Pancreas (tissue), 10 donors: ENCODE results near the gene GRIN2C. TPM values are rescaled to one million over a fixed set of nuclear protein-coding genes. Genes with fewer than 3 reads are reported as not detected.

Experiments used
- ATAC-seq, 4 donors: fragments of 200-7000 bp; cut with Tn5 transposase; one replicate each; pipeline versions ENCODE4 v1.8.0 to v1.9.1; 2020; ENCODE audit warnings: mild to moderate bottlenecking in 4 of 4, moderate library complexity in 4 of 4
- DNase-seq, 6 donors: peaks; one replicate each; pipeline ENCODE4 v3.0.0-alpha.2; 2020
- FAIRE-seq: peaks from 2 replicates; lab custom pipeline; 2012; peaks lifted over from hg19 to GRCh38; lab: Jason Lieb, UNC
- H3K27ac ChIP-seq, 4 donors: fragments of 200-600 bp; sonication (generic); 1 replicate in 3 of 4; 2 replicates in 1 of 4; pipeline versions ENCODE4 v1.5.0 to v1.8.0; 2020
- H3K27me3 ChIP-seq, 4 donors: fragments of 200-600 bp; one replicate each; pipeline ENCODE4 v1.8.0; 2021
- H3K36me3 ChIP-seq, 3 donors: fragments of 200-600 bp; sonication (generic) in 1 of 3; one replicate each; pipeline versions ENCODE4 v1.5.0 to v1.8.0; 2020 to 2021
- H3K4me1 ChIP-seq, 3 donors: fragments of 200-600 bp; one replicate each; pipeline ENCODE4 v1.8.0; 2021
- H3K4me3 ChIP-seq, 4 donors: fragments of 200-600 bp; sonication (generic) in 2 of 4; one replicate each; pipeline versions ENCODE4 v1.5.0 to v1.8.0; 2020 to 2021
- H3K9me3 ChIP-seq, 4 donors: fragments of 200-600 bp; one replicate each; pipeline ENCODE4 v1.8.0; 2021
- WGBS, 2 donors: extraction: QIAGEN DNeasy Blood & Tissue Kit; methylation state at CpG; one replicate each; pipeline ENCODE4 v1.1.7; 2013; 5-methylcytosine and 5-hydroxymethylcytosine counted together
- intact Hi-C, 3 donors: fragments of 100-400 bp; cut with DNase I; formaldehyde crosslinking; loops; one replicate each; pipeline versions ENCODE4 v1.11.1 to v1.14.2; 2022
- polyA plus RNA-seq, 2 donors: library from polyadenylated mRNA; stranded (reverse); fragments of 200-250 nt; gene quantifications; one replicate each; pipeline ENCODE4 v1.2.3, GENCODE V29; 2013
- total RNA-seq, 6 donors: library from RNA; stranded (reverse); fragmentation: NEBNext Ultra II Directional in 4 of 6; extraction: Animal tissue kit (Norgen Biotek cat#: 25700) in 4 of 6; gene quantifications; one replicate each; pipeline versions ENCODE4 v1.2.1 to v1.2.4, GENCODE V29; 2021 to 2023
- TF ChIP-seq, protein P1 (sequence below), 4 donors: fragments of 200-600 bp; sonication (generic) in 3 of 4; IDR thresholded peaks; one replicate each; pipeline versions ENCODE4 v1.5.0 to v1.8.0; 2021; ENCODE audit warnings: antibody characterized with exemption in 4 of 4
- donor health status: healthy with polysubstance abuse.
- donor health status: DM: no; HTN: no; CAD: no; lungs with moderate emphysema.
- donor health status: DM: no; HTN: no; CAD: no.
- donor health status: control.
- donor health status: control.
- donor health status: Bipolar disorder and iron deficiency.
- donor health status: DM: yes; HTN: yes; CAD: no.
- donor health status: DM: no; HTN: no; CAD: no.
- donor health status: DM: no; HTN: no; CAD: no.
- donor health status: DM: yes; HTN: yes; CAD: no.

Gene GRIN2C
- total and polyA plus RNA-seq, 8 donors = 0.03 to 0.15 (median 0.09) TPM; not detected in 3

DNA sequence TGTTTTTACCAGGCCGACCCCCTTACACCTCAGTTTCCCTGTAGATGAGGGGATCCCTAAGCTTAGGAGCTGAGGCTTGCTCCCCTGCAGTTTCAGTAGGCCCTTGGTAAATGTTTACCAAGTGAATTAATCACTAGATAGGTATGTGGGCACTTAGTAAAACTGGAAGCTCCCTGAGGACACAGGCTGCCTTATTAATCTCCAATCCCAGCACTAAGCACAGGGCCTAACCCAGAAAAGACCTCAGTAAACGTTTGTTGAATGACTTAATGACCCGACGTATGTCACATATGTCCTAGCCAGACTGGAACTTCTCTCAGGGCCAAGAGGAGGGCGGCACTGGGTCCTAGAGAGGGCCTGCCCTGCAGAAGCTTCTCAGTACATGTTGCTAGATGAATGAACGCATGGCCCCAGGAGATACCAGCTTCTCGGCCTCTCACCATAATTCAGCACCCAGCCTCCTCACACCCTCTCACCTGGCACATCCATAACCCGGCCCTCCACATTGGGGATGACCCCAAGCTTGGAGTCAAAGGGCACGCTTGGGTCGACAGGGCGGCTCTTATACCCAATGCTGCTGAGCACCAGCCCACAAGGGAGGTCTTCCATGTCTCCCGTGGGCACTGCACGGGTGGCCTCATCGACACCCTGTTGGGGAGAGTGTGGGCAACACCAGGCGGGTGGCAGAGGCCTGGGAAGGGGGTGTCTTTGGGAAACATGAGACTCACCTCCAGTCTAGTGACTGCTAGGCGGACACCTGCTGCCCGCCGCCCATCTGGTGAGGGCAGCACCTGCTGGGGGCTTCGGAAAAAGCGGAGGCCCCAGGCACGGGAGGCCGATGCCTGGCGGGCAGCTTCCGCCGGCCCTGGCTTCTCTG lies 4.0 kb upstream of the GRIN2C start:
- H3K36me3 ChIP-seq = no peaks in the 10 kb centered on the region
- FAIRE-seq (no peak), DNase-seq (no peak), ATAC-seq (no peak)
- TF ChIP-seq, protein P1, sequence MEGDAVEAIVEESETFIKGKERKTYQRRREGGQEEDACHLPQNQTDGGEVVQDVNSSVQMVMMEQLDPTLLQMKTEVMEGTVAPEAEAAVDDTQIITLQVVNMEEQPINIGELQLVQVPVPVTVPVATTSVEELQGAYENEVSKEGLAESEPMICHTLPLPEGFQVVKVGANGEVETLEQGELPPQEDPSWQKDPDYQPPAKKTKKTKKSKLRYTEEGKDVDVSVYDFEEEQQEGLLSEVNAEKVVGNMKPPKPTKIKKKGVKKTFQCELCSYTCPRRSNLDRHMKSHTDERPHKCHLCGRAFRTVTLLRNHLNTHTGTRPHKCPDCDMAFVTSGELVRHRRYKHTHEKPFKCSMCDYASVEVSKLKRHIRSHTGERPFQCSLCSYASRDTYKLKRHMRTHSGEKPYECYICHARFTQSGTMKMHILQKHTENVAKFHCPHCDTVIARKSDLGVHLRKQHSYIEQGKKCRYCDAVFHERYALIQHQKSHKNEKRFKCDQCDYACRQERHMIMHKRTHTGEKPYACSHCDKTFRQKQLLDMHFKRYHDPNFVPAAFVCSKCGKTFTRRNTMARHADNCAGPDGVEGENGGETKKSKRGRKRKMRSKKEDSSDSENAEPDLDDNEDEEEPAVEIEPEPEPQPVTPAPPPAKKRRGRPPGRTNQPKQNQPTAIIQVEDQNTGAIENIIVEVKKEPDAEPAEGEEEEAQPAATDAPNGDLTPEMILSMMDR (IDR thresholded peaks at IDR 0.05) = no peak
- H3K4me3 ChIP-seq = no peak overlapping the region
- H3K9me3 ChIP-seq = no peaks in the 10 kb centered on the region
- peaks cover 0 to 15% (median 5%) of the 10 kb centered on the region in 4 donors for H3K27me3 ChIP-seq
- 84 to 86% methylated on average over 25 of the region's 25 CpGs for WGBS, 2 donors
- intact Hi-C loops = loop anchor here in 2 of 3 donors (5.0 to 10.0 kb wide), 4 partner anchors 66 to 209 kb away; partner anchors contain the start of gene NHERF1 (in 1 of the 2)
- H3K4me1 ChIP-seq = peaks cover 0 to 9% (median 0%) of the 10 kb centered on the region in 3 donors
- H3K27ac ChIP-seq = no peak overlapping the region

- H3K4me1 ChIP-seq = peaks cover 0 to 9% (median 0%) of the 10 kb centered on the region in 3 donors
- TF ChIP-seq, protein P1 (IDR thresholded peaks at IDR 0.05) = no peak
- FAIRE-seq (no peak), ATAC-seq (no peak), DNase-seq (no peak)
- H3K9me3 ChIP-seq = no peaks in the 10 kb centered on the region
- no peak overlapping the region for H3K4me3 ChIP-seq
- H3K36me3 ChIP-seq = no peaks in the 10 kb centered on the region
- H3K27ac ChIP-seq = no peak overlapping the region
- peaks cover 0 to 16% (median 5%) of the 10 kb centered on the region in 4 donors for H3K27me3 ChIP-seq
- intact Hi-C loops = loop anchor here in 2 of 3 donors (5.0 to 10.0 kb wide), 4 partner anchors 66 to 208 kb away; partner anchors contain the start of gene NHERF1 (in 1 of the 2)
- 81 to 83% methylated on average over 6 of the region's 6 CpGs for WGBS, 2 donors
Measured at GRCh38 chr17:74862919-74863318, 3.2 kb upstream of the GRIN2C start.

DNA sequence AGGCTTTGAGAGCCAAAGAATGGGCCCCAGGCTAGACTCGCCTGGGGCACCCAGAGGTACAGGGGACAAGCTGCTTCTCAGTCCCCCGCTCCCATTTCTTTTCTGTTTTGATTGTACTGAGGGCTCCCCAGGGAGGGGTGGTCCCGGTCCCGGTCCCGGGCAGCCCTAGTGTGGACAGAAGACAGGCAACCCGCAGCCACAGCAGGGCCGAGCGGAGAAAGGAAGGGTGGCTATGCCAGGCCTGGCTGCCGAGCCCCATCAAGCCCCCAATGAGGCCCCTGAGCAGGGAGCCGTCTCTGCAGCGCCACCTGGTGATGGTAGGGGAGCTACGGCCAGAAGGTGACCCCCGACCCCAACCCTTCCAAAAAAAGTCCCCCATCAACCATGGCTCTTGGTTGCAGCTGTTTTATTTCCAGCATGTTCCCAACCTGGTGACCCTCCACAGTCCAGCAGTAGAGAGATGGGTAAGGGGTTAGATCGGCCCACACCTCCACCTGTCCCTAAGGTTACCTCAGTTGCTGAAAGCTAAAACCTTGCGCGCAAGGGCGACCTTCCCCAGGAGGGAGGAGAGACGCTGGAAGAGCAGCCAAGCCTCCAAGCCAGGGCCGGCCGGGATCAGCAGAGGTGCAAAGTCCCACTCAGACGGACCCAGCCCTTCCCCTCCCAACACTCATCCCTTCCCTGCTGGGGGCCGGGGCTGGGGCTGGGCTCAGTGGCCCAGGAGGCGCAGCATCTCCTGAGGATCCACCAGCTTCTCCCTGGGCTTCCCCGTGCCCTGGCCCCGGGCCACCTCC lies 2.6 kb upstream of the GRIN2C start:
- Histone ChIP-seq H3K27me3 (peaks cover 0 to 16% (median 5%) of the 10 kb centered on the region in 4 donors), H3K36me3 (no peaks in the 10 kb centered on the region), H3K27ac (no peak overlapping the region), H3K9me3 (no peaks in the 10 kb centered on the region), H3K4me1 (peaks cover 0 to 9% (median 0%) of the 10 kb centered on the region in 3 donors), H3K4me3 (no peak overlapping the region)
- WGBS, 2 donors = 41 to 49% methylated on average over 25 of the region's 25 CpGs
- TF ChIP-seq, protein P1 (IDR thresholded peaks at IDR 0.05) = peak; percentile 28 to 48 (median 38)
- FAIRE-seq (no peak), DNase-seq (peak in 5 of 6 donors; percentile 50 to 87 (median 72)), ATAC-seq (peak; percentile 13 to 75 (median 58))
- intact Hi-C loops = loop anchor here in 2 of 3 donors (5.0 to 10.0 kb wide), 4 partner anchors 65 to 208 kb away; partner anchors contain the start of gene NHERF1 (in 1 of the 2)

DNA sequence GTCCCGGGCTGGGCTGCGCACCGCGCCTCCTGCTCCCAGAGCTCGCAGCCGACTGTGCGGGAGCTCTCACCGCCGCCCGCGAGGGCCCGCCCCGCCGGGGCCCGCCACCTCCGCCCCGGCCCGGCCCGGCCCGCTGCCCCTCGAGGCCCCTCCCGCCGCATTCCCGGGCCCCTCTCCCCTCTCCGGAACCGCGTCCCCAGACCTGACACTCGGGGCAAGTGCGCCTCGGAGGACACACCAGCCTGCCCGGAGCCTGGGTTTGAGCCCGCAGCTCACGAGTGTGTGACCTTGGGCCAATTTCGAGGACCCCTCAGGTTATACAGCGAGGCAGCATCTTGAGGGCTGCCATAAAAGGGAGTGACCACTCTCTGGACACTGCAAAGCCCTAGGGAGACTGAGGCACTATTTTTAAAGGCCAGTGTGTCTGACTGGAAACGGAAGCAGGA lies 2.0 kb upstream of the GRIN2C start:
- ATAC-seq (no peak), DNase-seq (peak in 1 of 6 donors; percentile 76), FAIRE-seq (no peak)
- Histone ChIP-seq H3K36me3 (no peaks in the 10 kb centered on the region), H3K27ac (no peak overlapping the region), H3K27me3 (peaks cover 0 to 16% (median 5%) of the 10 kb centered on the region in 4 donors), H3K4me1 (peaks cover 0 to 9% (median 0%) of the 10 kb centered on the region in 3 donors), H3K9me3 (no peaks in the 10 kb centered on the region), H3K4me3 (no peak overlapping the region)
- intact Hi-C loops = loop anchor here in 2 of 3 donors (5.0 to 10.0 kb wide), 4 partner anchors 64 to 207 kb away; partner anchors contain the start of gene NHERF1 (in 1 of the 2)
- TF ChIP-seq, protein P1 (IDR thresholded peaks at IDR 0.05) = no peak
- WGBS, 2 donors = 4 to 9% methylated on average over 11 to 36 of the region's 36 CpGs
